K562 (cell line): ENCODE data around the gene CMTR1. TPM values are rescaled to one million over a fixed set of nuclear protein-coding genes. Genes with fewer than 3 reads are reported as not detected.

ENCODE experiments used
- ADNP ChIP-seq: fragments of 200-800 bp; sonication (Bioruptor generic); IDR thresholded peaks from 2 replicates; pipeline ENCODE4 v1.6.1; 2016; ENCODE audit warnings: missing genetic modification characterization, missing compliant biosample characterization
- ATF1 ChIP-seq, 2 experiments: fragments of 450-650 bp in 1 of 2; IDR thresholded peaks; 2 replicates each; pipeline ENCODE4 v1.6.1; 2016; ENCODE audit warnings: missing compliant biosample characterization in 1 of 2, missing genetic modification characterization in 1 of 2
- CHD2 ChIP-seq: IDR thresholded peaks from 2 replicates; pipeline ENCODE4 v1.6.1; 2011; ENCODE audit warnings: low read depth, low read length
- DDX20 ChIP-seq: fragments of 450-650 bp; IDR thresholded peaks from 2 replicates; pipeline ENCODE4 v1.6.1; 2016; ENCODE audit warnings: missing genetic modification characterization, low read depth, mild to moderate bottlenecking, missing compliant biosample characterization, moderate library complexity
- DMBX1 ChIP-seq: fragments of 250-450 bp; sonication (Bioruptor Pico); IDR thresholded peaks from 2 replicates; pipeline ENCODE4 v1.8.0; 2022; ENCODE audit warnings: inconsistent platforms, mild to moderate bottlenecking, moderate library complexity, borderline replicate concordance
- EP400 ChIP-seq: fragments of 450-650 bp; IDR thresholded peaks from 2 replicates; pipeline ENCODE4 v1.6.1; 2017; ENCODE audit warnings: antibody characterized with exemption, mild to moderate bottlenecking, moderate library complexity
- GMEB1 ChIP-seq: fragments of 250-450 bp; sonication (Bioruptor Pico); IDR thresholded peaks from 2 replicates; pipeline ENCODE4 v1.4.0; 2020; ENCODE audit warnings: mild to moderate bottlenecking
- GTF2A2 ChIP-seq: IDR thresholded peaks from 2 replicates; pipeline ENCODE4 v1.6.1; 2016; ENCODE audit warnings: mild to moderate bottlenecking, missing genetic modification characterization, missing compliant biosample characterization
- JUN ChIP-seq, 2 experiments: sonication (generic) in 1 of 2; formaldehyde crosslinking in 1 of 2; IDR thresholded peaks; 2 replicates each; pipeline versions ENCODE4 v1.6.1 to v1.8.0; 2012 to 2022; ENCODE audit warnings: borderline replicate concordance in 2 of 2, mild to moderate bottlenecking in 2 of 2, improper control_type of control experiment in 1 of 2, low read depth in 1 of 2, low read length in 1 of 2, missing genetic modification reagents in 1 of 2
- KAT8 ChIP-seq: fragments of 450-650 bp; IDR thresholded peaks from 2 replicates; pipeline ENCODE4 v1.6.1; 2016; ENCODE audit warnings: low read depth, mild to moderate bottlenecking
- MTA1 ChIP-seq: fragments of 450-650 bp; IDR thresholded peaks from 2 replicates; pipeline ENCODE4 v1.6.1; 2017; ENCODE audit warnings: borderline replicate concordance
- NFIX ChIP-seq: fragments of 250-450 bp; sonication (Bioruptor Pico); IDR thresholded peaks from 2 replicates; pipeline ENCODE4 v1.4.0; 2020; ENCODE audit warnings: low read depth, mild to moderate bottlenecking, moderate library complexity
- NFYB ChIP-seq: IDR thresholded peaks from 2 replicates; pipeline ENCODE4 v1.6.1; 2011; ENCODE audit warnings: mild to moderate bottlenecking, moderate library complexity; ENCODE audit not compliant: insufficient read length; ENCODE audit errors: extremely low read depth
- SAP30 ChIP-seq: fragments of 200-600 bp; sonication (generic); IDR thresholded peaks from 2 replicates; pipeline ENCODE4 v1.6.1; 2012; ENCODE audit warnings: borderline replicate concordance, low read depth, mild to moderate bottlenecking, moderate library complexity, low read length, control low read depth, inconsistent platforms; ENCODE audit not compliant: insufficient read depth, poor library complexity, severe bottlenecking
- SMAD3 ChIP-seq: fragments of 450-650 bp; formaldehyde crosslinking; conservative IDR thresholded peaks from 2 replicates; pipeline ENCODE4 v1.4.0; 2020; ENCODE audit warnings: mild to moderate bottlenecking
- SMARCA4 ChIP-seq: fragments of 450-650 bp; IDR thresholded peaks from 2 replicates; pipeline ENCODE4 v1.6.1; 2016
- SMARCA5 ChIP-seq: fragments of 450-650 bp; IDR thresholded peaks from 2 replicates; pipeline ENCODE4 v1.6.1; 2016
- SP1 ChIP-seq: sonication (generic); formaldehyde crosslinking; IDR thresholded peaks from 2 replicates; pipeline ENCODE4 v1.8.1; 2022; ENCODE audit warnings: mild to moderate bottlenecking, missing genetic modification reagents
- SREBF2 ChIP-seq: sonication (generic); formaldehyde crosslinking; IDR thresholded peaks from 2 replicates; pipeline ENCODE4 v1.4.0; 2020; ENCODE audit warnings: mild to moderate bottlenecking, missing genetic modification reagents
- SRF ChIP-seq, 2 experiments: fragments of 250-450, 450-650 bp in 1 of 2; sonication (Bioruptor Pico) in 1 of 2; sonication (generic) in 1 of 2; formaldehyde crosslinking; IDR thresholded peaks; 2 replicates each; pipeline versions ENCODE4 v1.5.0 to v1.5.1; 2020 to 2022; ENCODE audit warnings: mild to moderate bottlenecking in 1 of 2, missing genetic modification reagents in 1 of 2
- STAT5A ChIP-seq: IDR thresholded peaks from 2 replicates; pipeline ENCODE4 v1.6.1; 2012; ENCODE audit warnings: low read length, inconsistent platforms, borderline replicate concordance
- TGIF2 ChIP-seq: sonication (generic); formaldehyde crosslinking; IDR thresholded peaks from 2 replicates; pipeline ENCODE4 v1.8.1; 2022; ENCODE audit warnings: mild to moderate bottlenecking, missing genetic modification reagents, moderate library complexity
- ZNF324 ChIP-seq: fragments of 250-450 bp; sonication (Bioruptor Pico); IDR thresholded peaks from 2 replicates; pipeline ENCODE4 v1.4.0; 2020; ENCODE audit warnings: mild to moderate bottlenecking
- polyA plus RNA-seq, 8 experiments: library from polyadenylated mRNA; depleted of rRNA in 4 of 8; stranded (reverse) in 5 of 8; unstranded in 3 of 8; fragments of >200 nt; fragmentation: Nextera tagmentation in 2 of 8; fragmentation: Illumina TruSeq in 1 of 8; extraction: Ambion mirVana in 2 of 8; extraction: Trizol in 1 of 8; gene quantifications; 2 replicates each; pipeline versions ENCODE4 v1.2.1 to v1.2.3, GENCODE V29; 2011 to 2014; ENCODE audit warnings: inconsistent platforms in 1 of 8, missing spikeins in 1 of 8
- total RNA-seq, 7 experiments: library from RNA; depleted of rRNA in 6 of 7; stranded (reverse); fragments of >200 nt in 6 of 7; fragmentation: Illumina TruSeq in 2 of 7; extraction: Trizol in 2 of 7; gene quantifications; 2 replicates each; pipeline versions ENCODE4 v1.2.1 to v1.2.3, GENCODE V29; 2011 to 2021; ENCODE audit warnings: low replicate concordance in 1 of 7
- TF ChIP-seq, protein P1 (sequence below): sonication (generic); formaldehyde crosslinking; IDR thresholded peaks from 2 replicates; pipeline ENCODE4 v1.8.1; 2023; ENCODE audit warnings: mild to moderate bottlenecking, missing genetic modification reagents, moderate library complexity
- TF ChIP-seq, protein P2 (sequence below): sonication (generic); formaldehyde crosslinking; IDR thresholded peaks from 2 replicates; pipeline ENCODE4 v1.9.0; 2022; ENCODE audit warnings: mild to moderate bottlenecking, missing genetic modification reagents

CMTR1 gene
- total and polyA plus RNA-seq, 9 of the 15 experiments (the other 6 are each of a cell fraction or from before 2014, with no cell fraction given), result 2.9 to 63.5 (median 49.5) TPM

- TF ChIP-seq, protein P1, sequence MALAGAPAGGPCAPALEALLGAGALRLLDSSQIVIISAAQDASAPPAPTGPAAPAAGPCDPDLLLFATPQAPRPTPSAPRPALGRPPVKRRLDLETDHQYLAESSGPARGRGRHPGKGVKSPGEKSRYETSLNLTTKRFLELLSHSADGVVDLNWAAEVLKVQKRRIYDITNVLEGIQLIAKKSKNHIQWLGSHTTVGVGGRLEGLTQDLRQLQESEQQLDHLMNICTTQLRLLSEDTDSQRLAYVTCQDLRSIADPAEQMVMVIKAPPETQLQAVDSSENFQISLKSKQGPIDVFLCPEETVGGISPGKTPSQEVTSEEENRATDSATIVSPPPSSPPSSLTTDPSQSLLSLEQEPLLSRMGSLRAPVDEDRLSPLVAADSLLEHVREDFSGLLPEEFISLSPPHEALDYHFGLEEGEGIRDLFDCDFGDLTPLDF, result no peak; the same call in 1 of the 2 replicates
- TF ChIP-seq GTF2A2 (tag) (no peak), JUN (IDR thresholded peaks at IDR 0.05; ENCODE audit: borderline replicate concordance, low read depth, low read length) (no peak), JUN (CRISPR knock-in tag; IDR thresholded peaks at IDR 0.05; ENCODE audit: borderline replicate concordance) (no peak), CHD2 (no peak), SMAD3 (0 out of 2 replicates have a peak, but pooled peaks have one; percentile 22), NFYB (no peak), SAP30 (no peak), NFIX (CRISPR knock-in tag) (no peak), SRF (CRISPR knock-in tag; IDR thresholded peaks at IDR 0.05) (peak in 1 of 2 experiments; percentile 15; a peak in 1 of 4 replicates), STAT5A (no peak), TGIF2 (CRISPR knock-in tag) (no peak), SMARCA5 (no peak), ZNF324 (CRISPR knock-in tag) (peak; percentile 89), ADNP (tag) (no peak; the same call in 1 of the 2 replicates), SP1 (CRISPR knock-in tag) (no peak), GMEB1 (CRISPR knock-in tag) (no peak), DMBX1 (peak; percentile 89), SREBF2 (CRISPR knock-in tag) (no peak), KAT8 (no peak), MTA1 (0 out of 2 replicates have a peak, but pooled peaks have one; percentile 12), DDX20 (tag) (no peak), EP400 (peak; percentile 88), SMARCA4 (no peak), ATF1 (CRISPR knock-in tag; IDR thresholded peaks at IDR 0.05) (no peak), ATF1 (tag; IDR thresholded peaks at IDR 0.05) (peak; percentile 28; the same call in 1 of the 2 replicates)
- TF ChIP-seq, protein P2, sequence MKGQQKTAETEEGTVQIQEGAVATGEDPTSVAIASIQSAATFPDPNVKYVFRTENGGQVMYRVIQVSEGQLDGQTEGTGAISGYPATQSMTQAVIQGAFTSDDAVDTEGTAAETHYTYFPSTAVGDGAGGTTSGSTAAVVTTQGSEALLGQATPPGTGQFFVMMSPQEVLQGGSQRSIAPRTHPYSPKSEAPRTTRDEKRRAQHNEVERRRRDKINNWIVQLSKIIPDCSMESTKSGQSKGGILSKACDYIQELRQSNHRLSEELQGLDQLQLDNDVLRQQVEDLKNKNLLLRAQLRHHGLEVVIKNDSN (CRISPR knock-in tag), result no peak
Measured at GRCh38 chr6:37426945-37427510, 6.0 kb upstream of the CMTR1 start (continued).
